NCI-H2227 (cell line): Measurements from ENCODE around the gene LRRN3.

Source experiments
- DNase-seq: peaks from one replicate; lab custom pipeline; 2025; ENCODE audit not compliant: unreplicated experiment; lab: John Stamatoyannopoulos, UW

LRRN3 gene

GRCh38 chr7:111103678-111104274 lies 12.8 kb downstream of the LRRN3 start:
- no peak for DNase-seq

DNA sequence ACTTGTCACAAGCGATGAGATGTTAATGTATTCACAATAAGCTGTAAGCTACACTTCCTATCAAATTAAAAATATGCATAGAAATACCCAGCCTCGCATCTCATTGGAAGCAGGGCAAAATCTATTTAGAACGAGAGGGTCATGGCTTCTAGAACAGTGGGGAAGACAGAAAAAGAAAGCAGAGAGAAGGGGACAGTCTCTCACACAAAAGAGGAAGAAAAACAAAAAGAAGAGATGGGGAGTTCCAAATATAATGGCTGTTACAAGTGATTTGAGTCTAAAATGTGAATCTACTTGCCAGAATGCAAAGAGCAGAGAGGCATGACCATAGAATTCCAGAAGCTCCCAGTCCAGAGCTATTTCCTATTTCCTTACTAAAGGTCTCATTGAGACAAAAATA lies 13.8 kb downstream of the LRRN3 start:
- no peak for DNase-seq

GRCh38 chr7:111105269-111105668 lies 14.3 kb downstream of the LRRN3 start:
- DNase-seq: no peak

DNA sequence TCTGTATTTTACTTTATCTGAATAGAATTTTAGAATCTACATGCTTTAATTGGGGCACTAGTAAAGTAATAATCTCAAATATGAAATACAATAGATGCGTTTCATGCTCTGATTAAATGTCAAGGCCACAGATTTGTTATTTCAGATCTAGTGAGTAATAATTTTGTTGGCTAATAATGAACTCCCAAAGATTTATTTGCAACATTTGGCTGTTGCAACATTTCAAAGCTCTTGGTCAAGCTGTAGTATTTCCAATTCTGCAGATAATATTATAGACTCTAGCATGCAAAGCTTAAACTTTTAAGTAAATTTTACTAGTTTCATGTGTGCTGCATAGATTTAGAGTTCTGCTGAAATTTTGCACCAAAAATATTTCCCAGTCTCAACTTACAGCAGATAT lies 16.7 kb downstream of the LRRN3 start:
- DNase-seq: no peak

DNA sequence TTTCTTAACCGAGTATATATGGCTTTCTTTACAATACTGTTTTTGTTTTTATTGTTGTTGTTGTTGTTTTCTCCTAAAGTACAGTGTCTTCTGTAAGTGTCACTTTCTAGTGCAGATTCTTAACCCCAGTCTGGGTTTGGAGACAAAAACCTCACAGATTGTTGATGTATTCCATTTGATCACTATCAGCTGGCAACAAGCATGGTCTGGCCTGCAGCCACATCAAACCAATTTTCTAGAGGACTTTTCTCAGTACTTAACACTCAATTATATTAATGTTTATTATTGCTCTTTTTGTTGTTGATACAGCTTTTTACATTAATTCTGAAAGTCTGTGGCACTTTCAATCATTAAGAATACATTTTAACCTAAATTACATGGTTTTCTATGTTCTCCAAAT lies 17.1 kb downstream of the LRRN3 start:
- no peak for DNase-seq

GRCh38 chr7:111108496-111108895 lies 17.6 kb downstream of the LRRN3 start:
- no peak for DNase-seq

DNA sequence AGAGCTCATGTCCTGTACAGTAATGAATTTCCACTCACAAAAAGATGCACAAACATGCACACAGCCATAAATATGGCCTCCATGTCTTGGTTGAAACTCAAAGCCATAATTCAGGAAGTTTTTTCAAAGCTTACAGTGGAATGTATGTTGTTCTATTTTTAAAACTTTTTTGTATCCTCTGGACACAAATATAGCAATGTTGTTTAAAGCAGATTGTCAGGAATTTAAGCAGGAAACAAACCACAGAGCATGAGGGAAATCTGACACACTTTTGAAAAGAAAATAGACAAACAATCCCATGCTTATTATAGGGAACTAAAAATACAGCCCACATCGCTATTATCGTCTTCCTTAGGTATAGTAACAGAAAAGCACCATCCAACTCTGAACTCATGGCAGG lies 21.5 kb downstream of the LRRN3 start:
- no peak for DNase-seq

DNA sequence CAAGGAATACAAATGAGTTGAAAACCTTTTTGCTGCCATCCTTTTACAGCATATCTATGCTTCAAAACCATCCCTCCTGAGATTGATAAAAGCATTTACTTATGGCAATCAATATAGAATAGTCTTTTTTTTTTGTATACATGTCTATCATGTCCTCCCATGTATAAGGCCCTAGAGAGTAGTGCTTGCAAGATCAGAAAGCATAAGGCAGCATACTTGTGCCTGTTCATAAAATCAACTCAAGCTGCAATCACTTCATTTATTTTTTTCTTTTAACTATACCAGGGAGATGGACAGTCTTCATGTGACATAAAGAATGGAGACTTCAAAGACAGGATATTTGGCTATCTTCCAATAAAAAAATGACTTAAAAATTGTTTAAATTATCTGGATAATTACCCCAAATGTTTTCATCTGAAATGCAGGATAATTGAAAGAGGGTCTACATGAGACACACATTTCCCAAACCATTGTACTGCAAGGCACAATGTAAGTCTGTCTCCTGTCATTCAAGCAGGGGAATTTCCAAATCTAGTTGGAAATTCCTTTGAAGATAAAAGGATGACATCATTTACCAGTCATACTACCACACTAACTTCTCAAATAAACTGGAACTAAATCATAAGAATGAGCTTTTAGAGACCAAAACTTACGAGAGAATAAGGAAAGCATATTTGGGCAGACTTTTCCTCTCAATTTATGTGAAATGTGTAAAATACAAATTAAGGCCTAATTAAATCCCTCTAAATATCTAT lies 22.5 kb downstream of the LRRN3 start:
- DNase-seq: no peak

- no peak for DNase-seq
Observed at GRCh38 chr7:111115966-111116365, 25.0 kb downstream of the LRRN3 start.

DNA sequence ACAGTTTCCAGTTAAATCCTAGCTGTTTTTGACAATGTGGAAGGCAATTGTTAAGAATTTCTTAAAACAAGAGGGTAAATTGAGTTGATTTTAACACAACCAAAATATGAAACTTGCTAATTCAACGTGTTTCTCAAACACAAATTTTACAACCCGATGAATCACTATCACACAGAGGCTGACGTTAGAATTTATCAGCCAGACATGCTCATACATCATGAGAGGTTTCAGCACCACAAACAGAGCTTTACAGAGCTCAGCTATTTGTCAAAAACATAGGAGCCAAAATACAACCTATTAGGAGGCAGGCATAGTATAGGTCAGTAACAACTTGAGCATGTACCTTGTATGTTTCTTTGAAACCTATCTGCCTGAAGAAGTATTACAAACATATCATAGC lies 36.1 kb downstream of the LRRN3 start:
- no peak for DNase-seq

GRCh38 chr7:111129435-111129834 lies 38.5 kb downstream of the LRRN3 start:
- no peak for DNase-seq

DNA sequence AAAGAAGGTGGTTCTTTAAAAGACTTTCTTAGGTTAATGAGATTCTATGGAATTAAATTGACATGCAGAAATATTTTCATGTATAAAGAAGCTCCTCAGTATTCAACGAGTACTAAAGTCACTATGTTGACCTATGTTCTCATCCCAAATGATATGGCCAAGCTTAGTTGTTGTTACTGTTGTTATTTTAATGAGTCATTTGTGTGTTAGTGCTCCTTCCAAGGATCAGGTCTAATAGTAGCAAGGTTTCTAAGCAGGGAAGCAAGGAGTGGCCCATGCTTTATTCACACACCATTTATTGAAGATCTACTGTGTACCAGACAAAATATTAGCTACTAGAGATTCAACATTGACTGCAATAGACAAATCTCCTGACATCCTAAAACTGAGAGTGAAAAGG lies 41.9 kb downstream of the LRRN3 start:
- DNase-seq: no peak

DNA sequence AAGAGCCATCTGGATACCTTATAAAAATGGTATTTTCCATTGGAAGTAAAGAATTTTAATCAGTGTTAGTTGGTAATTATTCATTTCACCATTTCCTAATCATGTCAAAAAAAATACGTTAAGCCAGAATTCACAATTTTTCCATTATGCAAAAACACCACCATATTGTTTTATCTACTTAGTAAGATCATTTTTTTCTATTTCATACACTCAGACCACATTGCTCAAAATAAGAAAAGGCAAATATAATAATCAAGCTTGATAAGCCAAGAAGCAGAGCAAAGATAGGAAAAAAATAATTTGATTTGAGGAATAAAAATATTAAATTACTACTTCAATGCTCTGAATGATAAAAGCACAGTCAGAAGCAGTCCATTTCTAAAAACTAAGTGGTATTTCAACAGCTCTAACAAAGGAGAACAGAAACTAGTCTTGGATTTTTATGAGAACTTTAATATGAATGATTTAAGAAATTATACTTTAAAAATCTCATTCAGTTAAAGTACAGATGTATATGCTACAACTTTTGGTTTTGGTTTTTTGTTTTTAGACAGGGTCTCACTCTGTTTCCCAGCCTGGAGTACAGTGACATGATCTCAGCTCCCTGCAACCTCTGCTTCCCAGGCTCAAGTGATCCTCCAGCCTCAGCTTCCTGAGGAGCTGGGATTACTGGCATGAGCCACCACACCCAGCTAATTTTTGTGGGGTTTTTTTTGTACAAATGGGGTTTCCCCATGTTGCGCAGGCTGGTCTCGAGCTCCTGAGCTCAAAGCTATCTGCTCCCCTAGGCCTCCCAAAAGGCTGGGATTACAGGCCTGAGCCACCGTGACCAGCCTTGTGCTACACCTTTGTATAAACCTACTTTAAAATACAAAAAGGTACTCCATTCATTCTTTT lies 46.6 kb downstream of the LRRN3 start:
- DNase-seq: no peak

DNA sequence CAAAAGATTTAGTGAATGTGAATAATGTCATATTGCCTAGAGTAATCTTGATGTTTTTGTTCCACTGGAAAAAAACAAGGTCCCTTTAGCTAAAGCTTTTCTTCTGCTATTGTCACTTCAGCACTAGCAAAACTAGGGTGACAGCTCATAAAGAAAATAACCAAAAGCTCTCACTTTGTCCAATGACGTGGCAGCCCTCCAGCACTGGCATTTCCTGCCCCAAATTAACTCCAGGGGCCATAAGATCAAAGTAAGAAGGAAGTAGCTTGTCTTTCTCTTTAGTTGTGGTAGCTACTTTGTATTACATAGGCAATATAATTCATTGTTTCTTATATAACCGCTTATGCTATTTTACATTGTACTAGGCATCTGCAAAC lies 47.3 kb downstream of the LRRN3 start:
- no peak for DNase-seq

- no peak for DNase-seq
Observed at GRCh38 chr7:111138586-111138985, 47.7 kb downstream of the LRRN3 start.

- no peak for DNase-seq
Observed at GRCh38 chr7:111140091-111140865, 49.4 kb downstream of the LRRN3 start.

DNA sequence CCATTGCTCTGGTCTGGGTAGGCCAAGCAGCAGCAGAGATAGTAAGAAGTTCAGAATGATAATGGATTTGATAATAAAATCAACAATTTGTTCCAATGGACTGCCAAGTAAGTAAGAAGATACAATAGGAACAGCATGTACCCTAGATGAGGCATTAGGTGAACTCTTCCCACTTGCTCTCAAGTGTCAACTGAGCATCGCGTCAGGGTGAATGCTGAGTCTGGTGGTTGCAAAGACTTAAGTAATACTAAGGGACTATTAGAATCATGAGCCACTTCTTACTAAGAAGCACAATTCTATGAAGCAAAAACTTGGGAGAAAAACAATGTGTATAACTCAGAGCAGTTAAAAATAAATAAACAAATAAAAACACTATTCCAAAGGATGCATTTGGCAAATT lies 54.5 kb downstream of the LRRN3 start:
- DNase-seq: no peak

DNA sequence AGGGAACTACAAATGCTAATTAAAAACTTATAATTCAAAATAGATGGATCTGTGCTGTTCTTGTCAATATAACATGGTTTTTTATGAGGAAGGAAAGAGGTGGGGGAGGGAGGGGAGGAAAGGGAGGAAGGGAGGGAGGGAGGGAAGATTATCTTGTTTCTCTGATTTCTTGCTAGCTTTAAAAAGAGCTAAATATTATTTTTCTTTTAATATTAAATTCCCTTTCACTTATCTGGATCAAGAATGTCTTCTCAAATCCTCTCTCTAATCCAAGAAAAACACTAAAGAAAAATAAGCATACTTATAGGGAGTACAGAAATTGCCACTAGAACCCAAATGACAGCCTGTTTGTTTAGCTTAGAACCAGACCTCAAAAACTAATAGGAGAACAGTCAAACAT lies 55.2 kb downstream of the LRRN3 start:
- DNase-seq: no peak

DNA sequence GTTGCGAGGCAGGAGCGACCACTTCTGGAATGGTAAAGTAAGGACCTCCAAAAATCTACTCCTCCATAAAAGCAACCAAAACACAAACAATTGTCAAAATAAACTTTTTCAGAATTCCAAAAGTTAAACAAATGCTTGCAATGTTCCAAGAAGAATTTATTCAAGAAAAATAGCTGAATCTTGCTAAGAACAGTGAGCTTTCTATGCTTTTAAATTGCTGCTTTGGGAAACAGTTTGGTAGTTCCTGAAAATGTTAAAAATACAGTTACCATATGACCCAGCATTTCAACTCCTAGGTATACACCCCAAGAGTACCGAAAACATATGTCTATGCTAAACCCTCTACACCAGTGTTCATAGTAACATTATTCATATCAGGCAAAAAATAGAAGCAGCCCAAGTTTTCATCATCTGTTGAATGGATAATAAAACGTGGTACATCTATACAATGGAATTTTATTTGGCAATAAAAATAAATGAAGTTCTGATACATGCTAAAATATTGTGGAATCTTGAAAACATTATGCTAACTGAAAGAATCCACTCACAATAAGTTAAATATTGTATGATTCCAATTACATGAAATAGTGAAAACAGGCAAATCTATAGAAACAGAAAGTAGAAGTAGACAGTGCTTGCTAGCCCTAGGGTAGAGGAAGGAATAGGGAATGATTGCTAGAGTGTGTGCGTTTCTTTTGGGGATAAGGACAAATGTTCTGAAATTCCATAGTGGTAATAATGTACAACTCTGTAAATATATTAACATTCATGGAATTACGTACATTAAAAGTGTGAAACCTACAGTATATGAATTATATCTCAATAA lies 57.0 kb downstream of the LRRN3 start:
- no peak for DNase-seq

DNA sequence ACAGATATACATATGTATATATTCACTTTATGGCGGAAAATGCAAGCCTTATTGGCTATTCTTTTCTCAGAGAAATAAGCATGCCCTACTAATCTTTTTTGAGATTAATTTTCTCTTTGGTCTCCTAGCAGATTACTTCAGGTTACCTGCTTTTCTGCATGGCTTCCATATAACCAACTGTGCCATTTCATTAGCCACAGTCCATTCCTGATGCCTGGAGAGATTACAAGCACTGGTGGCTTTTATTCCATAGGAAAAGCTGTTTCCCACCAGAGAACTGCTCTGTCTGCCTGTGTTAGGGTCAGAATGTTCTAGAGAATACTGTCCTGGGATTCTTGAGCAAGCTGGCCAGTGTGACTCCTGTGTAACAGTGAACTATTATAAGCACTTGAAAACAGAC lies 59.8 kb downstream of the LRRN3 start:
- no peak for DNase-seq
